H1 (cell line): ENCODE results near the gene CD37. TPM values are rescaled to one million over a fixed set of nuclear protein-coding genes. Genes with fewer than 3 reads are reported as not detected.
A peak's percentile ranks its signal among the peaks of the same experiment; 100 is the strongest.

ENCODE experiments used
- CTCF ChIA-PET: fragments of 300-600 bp; sonication (Branson Sonifier 250); formaldehyde crosslinking; loops from one replicate; lab custom pipeline; 2021; ENCODE audit not compliant: partially characterized antibody; lab: Charles Lee
- POLR2A ChIA-PET: fragments of 300-600 bp; sonication (Branson Sonifier 250); formaldehyde crosslinking; loops from one replicate; lab custom pipeline; 2021; ENCODE audit warnings: inconsistent platforms; ENCODE audit not compliant: partially characterized antibody; lab: Charles Lee
- DNase-seq, 2 experiments: peaks; one replicate each; pipeline versions ENCODE4 v3.0.0 to v3.0.0-alpha.2; 2010 to 2022; ENCODE audit warnings: low spot score in 2 of 2, low read depth in 1 of 2, mixed read lengths in 1 of 2
- FAIRE-seq: peaks from 2 replicates; lab custom pipeline; 2011; peaks lifted over from hg19 to GRCh38; lab: Jason Lieb, UNC
- H2AFZ ChIP-seq: 2 replicates; pipeline ENCODE4 v1.8.1; 2012; ENCODE audit warnings: low read length, inconsistent platforms
- H2AK5ac ChIP-seq: 2 replicates; pipeline ENCODE4 v1.6.1; 2013; ENCODE audit warnings: low read depth, low read length
- H2BK120ac ChIP-seq: replicated peaks from 2 replicates; pipeline ENCODE3; 2013; ENCODE audit warnings: low read depth, low read length, inconsistent platforms
- H2BK12ac ChIP-seq: 2 replicates; pipeline ENCODE4 v1.6.1; 2013; ENCODE audit warnings: low read depth, low read length
- H2BK15ac ChIP-seq: 2 replicates; pipeline ENCODE4 v1.6.1; 2013; ENCODE audit warnings: low read length
- H2BK20ac ChIP-seq: 2 replicates; pipeline ENCODE4 v1.6.1; 2013; ENCODE audit warnings: low read length
- H2BK5ac ChIP-seq: 2 replicates; pipeline ENCODE4 v1.6.1; 2013; ENCODE audit warnings: low read depth, low read length
- H3K14ac ChIP-seq: 2 replicates; pipeline ENCODE4 v1.6.1; 2013; ENCODE audit warnings: inconsistent platforms; ENCODE audit not compliant: insufficient read length
- H3K18ac ChIP-seq: 2 replicates; pipeline ENCODE4 v1.6.1; 2013; ENCODE audit warnings: low read length; ENCODE audit errors: extremely low read depth
- H3K23ac ChIP-seq: 2 replicates; pipeline ENCODE4 v1.6.1; 2013; ENCODE audit warnings: inconsistent platforms; ENCODE audit not compliant: insufficient read length
- H3K23me2 ChIP-seq: 2 replicates; pipeline ENCODE4 v1.6.1; 2013; ENCODE audit warnings: low read depth, low read length
- H3K27ac ChIP-seq: 2 replicates; pipeline ENCODE4 v1.6.1; 2011; ENCODE audit warnings: low read depth, low read length, inconsistent platforms
- H3K27me3 ChIP-seq, 4 experiments: replicated peaks in 1 of 4; 1 replicate in 1 of 4; 2 replicates in 3 of 4; pipeline versions ENCODE4 v1.6.1 to v1.8.1; 2011 to 2013; ENCODE audit warnings: low read length in 3 of 4, mild to moderate bottlenecking in 3 of 4, inconsistent platforms in 2 of 4, mixed read lengths in 2 of 4, moderate library complexity in 1 of 4; ENCODE audit not compliant: control insufficient read depth in 3 of 4, insufficient read depth in 3 of 4; ENCODE audit errors: extremely low read depth in 1 of 4
- H3K36me3 ChIP-seq, 4 experiments: 2 replicates each; pipeline versions ENCODE4 v1.6.1 to v1.8.1; 2011 to 2013; ENCODE audit warnings: mild to moderate bottlenecking in 4 of 4, low read length in 3 of 4, moderate library complexity in 2 of 4, control low read depth in 1 of 4, inconsistent platforms in 1 of 4; ENCODE audit not compliant: insufficient read depth in 4 of 4, control insufficient read depth in 2 of 4
- H3K4ac ChIP-seq: replicated peaks from 2 replicates; pipeline ENCODE3; 2013; ENCODE audit warnings: low read length, low read depth, mixed read lengths, inconsistent platforms; ENCODE audit not compliant: insufficient read length
- H3K4me1 ChIP-seq, 4 experiments: replicated peaks in 1 of 4; 1 replicate in 1 of 4; 2 replicates in 3 of 4; pipeline versions ENCODE4 v1.6.1 to v1.8.1; 2011 to 2013; ENCODE audit warnings: low read length in 3 of 4, inconsistent platforms in 2 of 4, mixed read lengths in 1 of 4; ENCODE audit not compliant: insufficient read depth in 4 of 4, control insufficient read depth in 3 of 4
- H3K4me2 ChIP-seq, 2 experiments: 2 replicates each; pipeline versions ENCODE4 v1.6.1 to v1.8.1; 2011 to 2013; ENCODE audit warnings: low read depth in 2 of 2, low read length in 2 of 2, control low read depth in 1 of 2, inconsistent platforms in 1 of 2, mild to moderate bottlenecking in 1 of 2; ENCODE audit not compliant: insufficient read depth in 1 of 2
- H3K4me3 ChIP-seq, 4 experiments: fragments of 200-600, 300-600 bp in 1 of 4; sonication (generic), shearing (Covaris generic), sonication (Bioruptor Twin) in 1 of 4; 2 replicates each; pipeline versions ENCODE4 v1.5.1 to v1.8.1; 2011 to 2016; ENCODE audit warnings: low read length in 4 of 4, low read depth in 3 of 4, control low read depth in 2 of 4, inconsistent platforms in 2 of 4, mild to moderate bottlenecking in 2 of 4, mixed read lengths in 1 of 4, moderate library complexity in 1 of 4; ENCODE audit not compliant: insufficient read depth in 2 of 4; ENCODE audit errors: extremely low read depth in 1 of 4
- H3K56ac ChIP-seq: replicated peaks from 2 replicates; pipeline ENCODE3; 2013; ENCODE audit warnings: low read depth, mild to moderate bottlenecking, mixed read lengths, low read length, inconsistent platforms; ENCODE audit not compliant: insufficient read length
- H3K79me1 ChIP-seq: 2 replicates; pipeline ENCODE4 v1.6.1; 2013; ENCODE audit warnings: low read depth, low read length, control low read depth
- H3K79me2 ChIP-seq, 2 experiments: 2 replicates each; pipeline versions ENCODE4 v1.6.1 to v1.8.1; 2012 to 2013; ENCODE audit warnings: low read length in 2 of 2, mild to moderate bottlenecking in 2 of 2, inconsistent platforms in 1 of 2; ENCODE audit not compliant: insufficient read depth in 2 of 2, control insufficient read depth in 1 of 2
- H3K9ac ChIP-seq, 4 experiments: replicated peaks in 1 of 4; 1 replicate in 1 of 4; 2 replicates in 3 of 4; pipeline versions ENCODE4 v1.6.1 to v1.8.1; 2011 to 2013; ENCODE audit warnings: low read depth in 3 of 4, low read length in 3 of 4, control low read depth in 2 of 4, mild to moderate bottlenecking in 2 of 4, moderate library complexity in 2 of 4, inconsistent platforms in 1 of 4; ENCODE audit errors: extremely low read depth in 1 of 4
- H3K9me3 ChIP-seq, 2 experiments: 2 replicates each; pipeline versions ENCODE4 v1.6.1 to v1.8.1; 2012 to 2013; ENCODE audit warnings: mild to moderate bottlenecking in 2 of 2, moderate library complexity in 2 of 2, control low read depth in 1 of 2, inconsistent platforms in 1 of 2, low read depth in 1 of 2, low read length in 1 of 2, mixed read lengths in 1 of 2; ENCODE audit not compliant: insufficient read depth in 2 of 2
- H4K20me1 ChIP-seq, 2 experiments: replicated peaks in 1 of 2; 2 replicates each; pipeline versions ENCODE3 to v1.8.1; 2011 to 2013; ENCODE audit warnings: inconsistent platforms in 2 of 2, low read length in 2 of 2, mild to moderate bottlenecking in 1 of 2; ENCODE audit not compliant: insufficient read depth in 2 of 2, control insufficient read depth in 1 of 2
- H4K5ac ChIP-seq: 2 replicates; pipeline ENCODE4 v1.6.1; 2013; ENCODE audit warnings: low read length, low read depth, mixed read lengths, inconsistent platforms; ENCODE audit not compliant: insufficient read length
- H4K8ac ChIP-seq: 2 replicates; pipeline ENCODE4 v1.8.0; 2013; ENCODE audit warnings: mild to moderate bottlenecking, moderate library complexity, low read length, inconsistent platforms; ENCODE audit not compliant: insufficient read depth; ENCODE audit errors: extremely low read depth
- H4K91ac ChIP-seq: replicated peaks from 2 replicates; pipeline ENCODE3; 2013; ENCODE audit warnings: low read length, mixed read lengths, inconsistent platforms; ENCODE audit not compliant: insufficient read length
- MAX ChIP-seq: IDR thresholded peaks from 2 replicates; pipeline ENCODE4 v1.6.1; 2012; ENCODE audit warnings: inconsistent platforms
- NRF1 ChIP-seq: IDR thresholded peaks from 2 replicates; pipeline ENCODE4 v1.6.1; 2011; ENCODE audit warnings: mild to moderate bottlenecking, low read depth, low read length, improper control_type of control experiment
- WGBS, 2 experiments: shearing (Covaris generic) in 1 of 2; methylation state at CpG; one replicate each; pipeline versions ENCODE4 v1.1.6 to v1.1.7; 2013 to 2015; ENCODE audit warnings: low lambda C conversion rate in 2 of 2, mixed read lengths in 2 of 2, inconsistent platforms in 1 of 2, low coverage in 1 of 2, missing lambda C conversion rate in 1 of 2; ENCODE audit not compliant: insufficient replicate concordance in 2 of 2, insufficient coverage in 1 of 2, insufficient read length in 1 of 2; ENCODE audit errors: extremely low coverage in 1 of 2, missing lambda C conversion rate in 1 of 2; 5-methylcytosine and 5-hydroxymethylcytosine counted together
- polyA plus RNA-seq, 7 experiments: library from polyadenylated mRNA; depleted of rRNA in 3 of 7; stranded (reverse) in 5 of 7; unstranded in 2 of 7; fragments of >200 nt in 5 of 7; fragments of 200-250 nt in 2 of 7; gene quantifications; 1 replicate in 5 of 7; 2 replicates in 1 of 7; 4 replicates in 1 of 7; pipeline versions ENCODE4 v1.2.1 to v1.2.3, GENCODE V29; 2011 to 2013; ENCODE audit warnings: missing spikeins in 2 of 7, mixed read lengths in 2 of 7
- total RNA-seq: library from RNA; stranded (reverse); fragmentation: NEBNext Ultra II Directional; extraction: Animal tissue kit (Norgen Biotek cat#: 25700); gene quantifications from 2 replicates; pipeline ENCODE4 v1.2.1, GENCODE V29; 2021

Gene CD37
- total and polyA plus RNA-seq, 2 of the 8 experiments (the other 6 are each of a cell fraction or from before 2014, with no cell fraction given) = not detected

DNA sequence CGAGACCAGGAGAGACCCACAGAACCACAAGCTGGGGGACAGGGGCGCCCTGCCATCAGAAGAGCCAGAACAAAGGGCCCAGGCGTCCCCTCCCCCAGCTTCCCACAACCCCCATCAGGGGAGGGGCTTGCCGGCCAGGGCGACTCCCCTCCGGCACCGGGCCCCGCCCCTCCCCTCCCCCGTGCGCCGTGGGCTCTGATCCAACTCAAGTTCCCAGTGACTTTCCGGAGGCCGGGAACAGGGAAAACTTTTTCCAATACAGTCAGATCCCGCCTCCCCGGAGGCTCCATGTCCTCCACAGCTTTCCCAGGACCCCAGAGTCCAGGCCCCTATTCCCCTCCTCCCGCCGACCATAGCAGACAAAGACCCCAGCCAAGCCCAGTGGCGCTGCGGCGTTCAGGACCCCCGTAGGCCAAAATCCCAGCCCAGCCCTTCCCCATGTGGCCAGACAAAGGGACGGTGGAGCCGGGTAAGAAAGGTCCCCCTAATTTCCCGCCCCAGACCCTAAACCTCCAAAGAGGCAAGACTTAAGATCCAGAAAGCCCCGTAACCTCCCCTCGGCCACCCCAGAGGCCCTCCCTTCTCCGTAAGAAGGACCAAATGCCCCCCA, 26.3 kb downstream of the CD37 start:
- Histone ChIP-seq H3K79me1 (peaks cover 10% of the 10 kb centered on the region), H3K18ac (peak overlapping the region; percentile 100), H2AFZ (no peak overlapping the region), H3K9ac (peak overlapping the region; percentile 84 to 99 (median 97)), H3K23me2 (peaks cover 8% of the 10 kb centered on the region; the same call in 1 of the 2 replicates), H3K4me3 (peak overlapping the region; percentile 92 to 95 (median 93)), H2BK20ac (no peak overlapping the region), H4K8ac (peak overlapping the region; percentile 96; the same call in 1 of the 2 replicates), H2BK15ac (0 out of 2 replicates have a peak overlapping the region, but pooled peaks have one; percentile 81), H3K23ac (no peak overlapping the region), H4K5ac (peak overlapping the region; percentile 93), H3K36me3 (peaks cover 18 to 33% (median 23%) of the 10 kb centered on the region in 4 experiments), H2BK120ac (peak overlapping the region; percentile 67), H3K4ac (peak overlapping the region; percentile 98), H3K27me3 (no peaks in the 10 kb centered on the region), H3K9me3 (no peaks in the 10 kb centered on the region), H3K4me2 (peak overlapping the region; percentile 79 to 91), H3K14ac (no peak overlapping the region), H3K56ac (peak overlapping the region; percentile 96), H2BK12ac (0 out of 2 replicates have a peak overlapping the region, but pooled peaks have one; percentile 50), H4K91ac (peak overlapping the region; percentile 95), H3K27ac (peak overlapping the region; percentile 94), H3K79me2 (peaks cover 3 to 33% of the 10 kb centered on the region in 2 experiments; a peak in 3 of 4 replicates), H4K20me1 (peaks cover 4 to 8% of the 10 kb centered on the region in 2 experiments), H2BK5ac (peak overlapping the region; percentile 93), H2AK5ac (peak overlapping the region; percentile 94; the same call in 1 of the 2 replicates), H3K4me1 (peaks cover 0 to 16% (median 9%) of the 10 kb centered on the region in 4 experiments; a peak in 5 of 7 replicates)
- ChIA-PET CTCF (interaction anchor here (0.7 to 1.5 kb wide), 3 partner anchors 12 to 68 kb away, joined by 3 to 4 read pairs (median 4); no protein-coding TSS in a partner anchor), POLR2A (interaction anchor here (0.5 to 7.0 kb wide), 20 partner anchors 8 to 315 kb away, joined by 3 to 112 read pairs (median 3); partner anchors contain the start of gene SLC17A7)
- FAIRE-seq (no peak), DNase-seq (no peak)
- WGBS, 2 experiments = 0% methylated on average over 18 of the region's 27 CpGs; no CpG with 5 or more reads in 1 of the 2 experiments
- TF ChIP-seq NRF1 (no peak), MAX (peak; percentile 42)
